Measurements from ENCODE around the gene ZZZ3. TPM values are rescaled to one million over a fixed set of nuclear protein-coding genes. Genes with fewer than 3 reads are reported as not detected.

The ZZZ3 gene
- total and polyA plus RNA-seq, 2 donors (not counting 1 experiment from before 2014, with no cell fraction given) = 14.4 to 65.7 TPM

- H3K27ac ChIP-seq (ENCODE audit: low read length in 2 of 2) = no peak overlapping the region
- no peak overlapping the region for H3K4me2 ChIP-seq (replicated peaks; ENCODE audit: low read depth, low read length, poor library complexity, severe bottlenecking)
- H2AFZ ChIP-seq (ENCODE audit: insufficient read depth, low read depth, low read length, poor library complexity, severe bottlenecking) = no peak overlapping the region
- DNase-seq = no peak
- no peak for ATAC-seq (ENCODE audit: low read depth)
- WGBS (ENCODE audit: insufficient coverage) = no CpG with 5 or more reads among the region's 2 CpGs
- Mint-ChIP-seq H3K4me1 (peaks cover 36% of the 10 kb centered on the region), H3K9me3 (ENCODE audit: insufficient read depth) (peaks cover under 1% of the 10 kb centered on the region), H3K4me3 (no peak overlapping the region), H3K27ac (peak overlapping the region; percentile 5), H3K27me3 (no peaks in the 10 kb centered on the region)
- peaks cover 0 to 10% (median 10%) of the 10 kb centered on the region in 3 donors for H3K9me3 ChIP-seq (ENCODE audit: control extremely low read depth in 1 of 3, control insufficient read depth in 2 of 3, insufficient read depth in 1 of 3, low read length in 2 of 3)
- no peak overlapping the region for H3K4me3 ChIP-seq (ENCODE audit: control extremely low read depth in 1 of 5, extremely low read depth in 1 of 5, insufficient read depth in 1 of 5, low read depth in 2 of 5, low read length in 4 of 5)
- ChIA-PET CTCF (no interaction called here), POLR2A (no interaction called here)
- TF ChIP-seq EZH2 (IDR thresholded peaks at IDR 0.05; ENCODE audit: borderline replicate concordance, insufficient read depth, low read depth, low read length, poor library complexity, severe bottlenecking) (no peak), CTCF (IDR thresholded peaks at IDR 0.05) (no peak)
- H4K20me1 ChIP-seq (ENCODE audit: control insufficient read depth, insufficient read depth, low read length, poor library complexity, severe bottlenecking) = peaks cover 42% of the 10 kb centered on the region
- H3K9ac ChIP-seq (ENCODE audit: low read length) = no peak overlapping the region
- H3K79me2 ChIP-seq (ENCODE audit: control insufficient read depth, insufficient read depth, low read length) = peaks cover 73% of the 10 kb centered on the region
- H3K36me3 ChIP-seq (replicated peaks in 1 of 2; ENCODE audit: control extremely low read depth in 1 of 2, control insufficient read depth in 1 of 2, extremely low read depth in 1 of 2, insufficient read depth in 2 of 2, low read length in 1 of 2) = peaks cover 0 to 2% of the 10 kb centered on the region in 2 experiments
- no peaks in the 10 kb centered on the region for H3K27me3 ChIP-seq (replicated peaks in 1 of 4; ENCODE audit: control extremely low read depth in 1 of 4, control insufficient read depth in 3 of 4, insufficient read depth in 4 of 4, low read length in 3 of 4)
- intact Hi-C loops (cut with micrococcal nuclease) = no loop called here
- H3K4me1 ChIP-seq (ENCODE audit: control insufficient read depth in 2 of 2, insufficient read depth in 2 of 2, low read length in 2 of 2) = peaks cover 0 to 3% of the 10 kb centered on the region in 2 donors
These were observed 27.0 kb downstream of the ZZZ3 start for GRCh38 chr1:77655431-77655974.

DNA sequence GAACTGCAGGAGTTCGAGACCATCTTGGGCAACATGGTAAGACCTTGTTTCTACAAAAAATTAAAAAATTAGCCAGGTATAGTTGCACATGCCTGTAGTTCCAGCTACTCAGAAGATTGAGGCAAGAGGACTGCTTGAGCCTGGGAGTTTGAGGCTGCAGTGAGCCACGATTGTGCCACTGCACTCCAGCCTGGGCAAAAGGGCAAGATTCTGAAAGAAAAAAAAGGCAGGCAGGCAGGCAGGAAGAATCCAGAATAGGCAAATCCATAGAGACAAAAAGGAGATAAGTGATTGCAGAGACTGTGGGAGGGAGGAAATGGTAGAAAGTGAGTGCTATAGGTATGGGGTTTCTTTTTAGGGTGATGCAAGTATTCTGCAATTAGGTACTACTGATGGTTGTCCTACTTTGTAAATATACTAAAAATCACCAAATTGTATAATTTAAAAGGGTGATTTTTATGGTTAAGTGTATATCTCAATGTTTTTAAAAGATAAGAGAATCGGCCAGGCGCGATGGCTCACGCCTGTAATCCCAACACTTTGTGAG is 29.4 kb downstream of the ZZZ3 start:
- WGBS (ENCODE audit: insufficient coverage) = 95% methylated on average over 6 of the region's 6 CpGs
- POLR2A ChIA-PET = no interaction called here
- DNase-seq = no peak

More for the DNA sequence above, 29.4 kb downstream of the ZZZ3 start:
- CTCF ChIA-PET = no interaction called here
- no peak overlapping the region for H2AFZ ChIP-seq (ENCODE audit: insufficient read depth, low read depth, low read length, poor library complexity, severe bottlenecking)
- no peaks in the 10 kb centered on the region for H3K27me3 Mint-ChIP-seq
- H3K36me3 ChIP-seq (replicated peaks in 1 of 2; ENCODE audit: control extremely low read depth in 1 of 2, control insufficient read depth in 1 of 2, extremely low read depth in 1 of 2, insufficient read depth in 2 of 2, low read length in 1 of 2) = peaks cover 2 to 7% of the 10 kb centered on the region in 2 experiments
- peaks cover 0 to 3% of the 10 kb centered on the region in 2 donors for H3K4me1 ChIP-seq (ENCODE audit: control insufficient read depth in 2 of 2, insufficient read depth in 2 of 2, low read length in 2 of 2)
- no peaks in the 10 kb centered on the region for H3K27me3 ChIP-seq (replicated peaks in 1 of 4; ENCODE audit: control extremely low read depth in 1 of 4, control insufficient read depth in 3 of 4, insufficient read depth in 4 of 4, low read length in 3 of 4)
- no peak overlapping the region for H3K4me2 ChIP-seq (replicated peaks; ENCODE audit: low read depth, low read length, poor library complexity, severe bottlenecking)
- no peak overlapping the region for H3K4me3 ChIP-seq (ENCODE audit: control extremely low read depth in 1 of 5, extremely low read depth in 1 of 5, insufficient read depth in 1 of 5, low read depth in 2 of 5, low read length in 4 of 5)
- peaks cover 0 to 25% (median 22%) of the 10 kb centered on the region in 3 donors for H3K9me3 ChIP-seq (ENCODE audit: control extremely low read depth in 1 of 3, control insufficient read depth in 2 of 3, insufficient read depth in 1 of 3, low read length in 2 of 3)
- peaks cover 9% of the 10 kb centered on the region for H3K9me3 Mint-ChIP-seq (ENCODE audit: insufficient read depth)
- no peak overlapping the region for H3K9ac ChIP-seq (ENCODE audit: low read length)
- H3K4me1 Mint-ChIP-seq = peaks cover 37% of the 10 kb centered on the region
- peaks cover 75% of the 10 kb centered on the region for H3K79me2 ChIP-seq (ENCODE audit: control insufficient read depth, insufficient read depth, low read length)
- intact Hi-C loops (cut with micrococcal nuclease) = no loop called here
- peaks cover 31% of the 10 kb centered on the region for H4K20me1 ChIP-seq (ENCODE audit: control insufficient read depth, insufficient read depth, low read length, poor library complexity, severe bottlenecking)
- no peak overlapping the region for H3K4me3 Mint-ChIP-seq
- H3K27ac ChIP-seq (ENCODE audit: low read length in 2 of 2) = no peak overlapping the region
- no peak for ATAC-seq (ENCODE audit: low read depth)
- no peak overlapping the region for H3K27ac Mint-ChIP-seq
- TF ChIP-seq CTCF (IDR thresholded peaks at IDR 0.05) (no peak), EZH2 (IDR thresholded peaks at IDR 0.05; ENCODE audit: borderline replicate concordance, insufficient read depth, low read depth, low read length, poor library complexity, severe bottlenecking) (no peak)

All from B cell (primary cell).